ENCODE data around the gene NOL12.

- TF ChIP-seq CTCF (IDR thresholded peaks at IDR 0.05; ENCODE audit: low read depth, low read length): no peak
- TF ChIP-seq MYC (IDR thresholded peaks at IDR 0.05; ENCODE audit: low read depth, low read length): no peak
- no peak for TF ChIP-seq POLR2A (IDR thresholded peaks at IDR 0.05; ENCODE audit: extremely low read depth, insufficient read length)
- no peak for TF ChIP-seq MAX (IDR thresholded peaks at IDR 0.05; ENCODE audit: low read depth, low read length)
Measured at GRCh38 chr22:37708580-37709444, 22.7 kb downstream of the NOL12 start.

Measured in NB4 (cell line).